CD14-positive monocyte (primary cell): Measurements from ENCODE around the gene TBC1D22A. TPM values are rescaled to one million over a fixed set of nuclear protein-coding genes. Genes with fewer than 3 reads are reported as not detected.

ENCODE experiments used
- DNase-seq, 3 donors: peaks; one replicate each; pipeline ENCODE4 v3.0.0-alpha.2; 2011 to 2022
- H2AFZ ChIP-seq: 2 replicates; pipeline ENCODE4 v1.6.0; 2012; ENCODE audit warnings: mild to moderate bottlenecking, low read depth, low read length, inconsistent platforms; ENCODE audit not compliant: insufficient read depth, poor library complexity, severe bottlenecking
- H3K27ac ChIP-seq, 2 donors: 1 replicate in 1 of 2; 2 replicates in 1 of 2; pipeline ENCODE4 v1.5.1; 2012 to 2013; ENCODE audit warnings: low read length in 2 of 2, control low read depth in 1 of 2, inconsistent platforms in 1 of 2, low read depth in 1 of 2, mild to moderate bottlenecking in 1 of 2
- H3K27me3 ChIP-seq, 2 donors: one replicate each; pipeline versions ENCODE4 v1.6.0 to v1.6.1; 2011 to 2013; ENCODE audit warnings: low read length in 2 of 2; ENCODE audit not compliant: control insufficient read depth in 2 of 2, insufficient read depth in 2 of 2
- H3K36me3 ChIP-seq, 2 donors: replicated peaks in 1 of 2; 1 replicate in 1 of 2; 2 replicates in 1 of 2; pipeline versions ENCODE4 v1.5.1 to v1.6.1; 2012 to 2013; ENCODE audit warnings: low read length in 2 of 2, control low read depth in 1 of 2, inconsistent platforms in 1 of 2, mild to moderate bottlenecking in 1 of 2; ENCODE audit not compliant: insufficient read depth in 2 of 2, control insufficient read depth in 1 of 2
- H3K4me1 ChIP-seq, 2 donors: 1 replicate in 1 of 2; 2 replicates in 1 of 2; pipeline versions ENCODE4 v1.5.1 to v1.6.1; 2012 to 2013; ENCODE audit warnings: low read length in 2 of 2, control low read depth in 1 of 2, inconsistent platforms in 1 of 2, mild to moderate bottlenecking in 1 of 2, moderate library complexity in 1 of 2; ENCODE audit not compliant: insufficient read depth in 2 of 2, control insufficient read depth in 1 of 2
- H3K4me2 ChIP-seq: replicated peaks from 2 replicates; pipeline ENCODE3; 2012; ENCODE audit warnings: low read length, moderate library complexity, mild to moderate bottlenecking; ENCODE audit not compliant: poor library complexity, severe bottlenecking; ENCODE audit errors: extremely low read depth
- H3K4me3 ChIP-seq, 3 experiments: fragments of 200-600 bp in 1 of 3; sonication (generic) in 1 of 3; replicated peaks in 1 of 3; 1 replicate in 2 of 3; 2 replicates in 1 of 3; pipeline ENCODE4 v1.5.1; 2011 to 2013; ENCODE audit warnings: low read length in 3 of 3, mild to moderate bottlenecking in 3 of 3, control low read depth in 2 of 3, low read depth in 2 of 3, inconsistent platforms in 1 of 3, moderate library complexity in 1 of 3
- H3K79me2 ChIP-seq: 2 replicates; pipeline ENCODE4 v1.6.0; 2012; ENCODE audit warnings: mild to moderate bottlenecking, control low read depth, inconsistent platforms, low read length, moderate library complexity; ENCODE audit not compliant: insufficient read depth
- H3K9ac ChIP-seq: 2 replicates; pipeline ENCODE4 v1.6.0; 2017; ENCODE audit warnings: low read length, mild to moderate bottlenecking; ENCODE audit not compliant: insufficient read depth, poor library complexity, severe bottlenecking
- H3K9me3 ChIP-seq, 2 donors: replicated peaks in 1 of 2; 1 replicate in 1 of 2; 2 replicates in 1 of 2; pipeline versions ENCODE4 v1.5.1 to v1.6.1; 2012 to 2013; ENCODE audit warnings: low read length in 2 of 2, control low read depth in 1 of 2; ENCODE audit not compliant: control insufficient read depth in 1 of 2, insufficient read depth in 1 of 2
- H4K20me1 ChIP-seq: 2 replicates; pipeline ENCODE4 v1.6.0; 2012; ENCODE audit warnings: mild to moderate bottlenecking, low read length, control low read depth, moderate library complexity; ENCODE audit not compliant: insufficient read depth
- H3K27ac Mint-ChIP-seq, 7 donors: one replicate each; pipeline ENCODE4 v1.8.0; 2020; ENCODE audit warnings: mild to moderate bottlenecking in 7 of 7, mixed read lengths in 7 of 7, moderate library complexity in 6 of 7, inconsistent platforms in 2 of 7
- H3K27me3 Mint-ChIP-seq, 3 donors: one replicate each; pipeline ENCODE4 v1.8.0; 2021 to 2022; ENCODE audit warnings: low read depth in 3 of 3, mild to moderate bottlenecking in 3 of 3, mixed read lengths in 3 of 3, moderate library complexity in 3 of 3, inconsistent platforms in 1 of 3
- H3K36me3 Mint-ChIP-seq, 2 donors: one replicate each; pipeline ENCODE4 v1.8.0; 2020; ENCODE audit warnings: mixed read lengths in 2 of 2, inconsistent platforms in 1 of 2, mild to moderate bottlenecking in 1 of 2
- H3K4me1 Mint-ChIP-seq: one replicate; pipeline ENCODE4 v1.8.0; 2020; ENCODE audit warnings: mild to moderate bottlenecking, mixed read lengths
- H3K4me3 Mint-ChIP-seq, 2 donors: one replicate each; pipeline ENCODE4 v1.8.0; 2020; ENCODE audit warnings: mild to moderate bottlenecking in 2 of 2, mixed read lengths in 2 of 2, moderate library complexity in 1 of 2
- H3K9me3 Mint-ChIP-seq, 7 donors: one replicate each; pipeline ENCODE4 v1.8.0; 2020 to 2022; ENCODE audit warnings: mixed read lengths in 7 of 7, mild to moderate bottlenecking in 6 of 7, moderate library complexity in 6 of 7, inconsistent platforms in 2 of 7
- WGBS: methylation state at CpG from one replicate; pipeline ENCODE4 v1.1.5; 2013; ENCODE audit warnings: missing lambda C conversion rate; ENCODE audit not compliant: insufficient coverage; 5-methylcytosine and 5-hydroxymethylcytosine counted together
- intact Hi-C, 2 donors: fragments of 100-400 bp; cut with micrococcal nuclease; formaldehyde crosslinking; loops; one replicate each; pipeline versions ENCODE4 v1.15.0 to v1.15.1; 2023
- polyA plus RNA-seq, 3 donors: library from polyadenylated mRNA; depleted of rRNA in 1 of 3; unstranded in 2 of 3; stranded (reverse) in 1 of 3; fragments of 300-500 nt in 2 of 3; fragments of >200 nt in 1 of 3; fragmentation: Illumina TruSeq in 2 of 3; gene quantifications; 1 replicate in 2 of 3; 2 replicates in 1 of 3; pipeline ENCODE4 v1.2.3, GENCODE V29; 2012 to 2021
- TF ChIP-seq, protein P1 (sequence below): fragments of 200-600 bp; IDR thresholded peaks from one replicate; pipeline ENCODE4 v1.8.0; 2022; ENCODE audit warnings: antibody characterized with exemption, mild to moderate bottlenecking

TBC1D22A gene
- polyA plus RNA-seq, 3 donors: 25.9 to 36.2 (median 29.5) TPM

DNA sequence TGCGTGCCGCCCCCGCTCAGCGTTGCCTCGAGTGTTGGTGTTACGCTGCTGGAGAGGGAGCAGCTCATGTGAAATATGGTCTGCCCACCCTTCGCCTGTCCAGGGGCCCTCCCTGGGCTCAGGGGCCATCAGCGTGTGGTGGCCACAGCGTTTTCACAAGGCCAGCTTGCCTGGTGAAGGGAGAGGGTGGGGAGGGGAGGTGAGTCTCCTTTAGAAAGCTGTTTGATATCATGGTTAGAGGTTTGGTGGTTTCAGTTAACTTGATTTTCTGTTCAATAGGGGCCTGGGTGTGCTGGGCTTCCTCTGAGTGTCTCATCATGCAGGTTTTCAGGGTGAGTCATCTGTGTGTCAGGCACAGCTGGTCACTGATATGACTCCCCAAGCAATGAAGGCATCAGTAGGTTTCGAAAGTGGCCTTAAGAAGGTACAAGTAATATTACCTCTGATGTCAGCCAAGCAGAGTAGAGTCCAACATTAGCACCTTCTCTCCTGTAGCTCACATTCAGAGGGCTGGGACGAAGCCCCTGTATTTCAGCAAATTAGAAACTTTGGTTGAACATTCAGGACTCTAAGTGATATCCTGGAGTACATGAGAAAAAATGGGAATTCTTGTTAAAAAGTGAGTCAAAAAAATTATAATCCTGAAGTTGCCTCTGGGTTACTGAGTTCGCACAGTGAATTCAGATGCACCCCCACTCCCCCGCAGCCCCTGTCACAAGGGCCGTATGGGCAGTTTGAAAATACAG lies 172.5 kb downstream of the TBC1D22A start:
- H3K4me3 ChIP-seq: no peak overlapping the region
- peaks cover 6 to 57% of the 10 kb centered on the region in 2 donors for H3K36me3 ChIP-seq
- peaks cover 58 to 76% of the 10 kb centered on the region in 2 donors for H3K36me3 Mint-ChIP-seq
- no peak overlapping the region for H3K9ac ChIP-seq
- no peaks in the 10 kb centered on the region for H3K9me3 ChIP-seq
- WGBS: 95% methylated on average over 13 of the region's 14 CpGs
- no peaks in the 10 kb centered on the region for H3K9me3 Mint-ChIP-seq
- intact Hi-C loops: no loop called here
- H3K27ac Mint-ChIP-seq: peak overlapping the region; percentile 5 to 91 (median 78)
- TF ChIP-seq, protein P1, sequence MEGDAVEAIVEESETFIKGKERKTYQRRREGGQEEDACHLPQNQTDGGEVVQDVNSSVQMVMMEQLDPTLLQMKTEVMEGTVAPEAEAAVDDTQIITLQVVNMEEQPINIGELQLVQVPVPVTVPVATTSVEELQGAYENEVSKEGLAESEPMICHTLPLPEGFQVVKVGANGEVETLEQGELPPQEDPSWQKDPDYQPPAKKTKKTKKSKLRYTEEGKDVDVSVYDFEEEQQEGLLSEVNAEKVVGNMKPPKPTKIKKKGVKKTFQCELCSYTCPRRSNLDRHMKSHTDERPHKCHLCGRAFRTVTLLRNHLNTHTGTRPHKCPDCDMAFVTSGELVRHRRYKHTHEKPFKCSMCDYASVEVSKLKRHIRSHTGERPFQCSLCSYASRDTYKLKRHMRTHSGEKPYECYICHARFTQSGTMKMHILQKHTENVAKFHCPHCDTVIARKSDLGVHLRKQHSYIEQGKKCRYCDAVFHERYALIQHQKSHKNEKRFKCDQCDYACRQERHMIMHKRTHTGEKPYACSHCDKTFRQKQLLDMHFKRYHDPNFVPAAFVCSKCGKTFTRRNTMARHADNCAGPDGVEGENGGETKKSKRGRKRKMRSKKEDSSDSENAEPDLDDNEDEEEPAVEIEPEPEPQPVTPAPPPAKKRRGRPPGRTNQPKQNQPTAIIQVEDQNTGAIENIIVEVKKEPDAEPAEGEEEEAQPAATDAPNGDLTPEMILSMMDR: no peak
- peaks cover 0 to 4% (median 2%) of the 10 kb centered on the region in 3 donors for H3K27me3 Mint-ChIP-seq
- H4K20me1 ChIP-seq: peaks cover 64% of the 10 kb centered on the region
- no peak overlapping the region for H2AFZ ChIP-seq
- no peak overlapping the region for H3K4me3 Mint-ChIP-seq
- H3K4me2 ChIP-seq: no peak overlapping the region
- peak overlapping the region; percentile 25 to 29 for H3K27ac ChIP-seq
- peaks cover 36% of the 10 kb centered on the region for H3K4me1 Mint-ChIP-seq
- peaks cover 0 to 8% of the 10 kb centered on the region in 2 donors for H3K4me1 ChIP-seq
- no peaks in the 10 kb centered on the region for H3K79me2 ChIP-seq
- peak; percentile 34 to 78 (median 44) for DNase-seq
- H3K27me3 ChIP-seq: no peaks in the 10 kb centered on the region

DNA sequence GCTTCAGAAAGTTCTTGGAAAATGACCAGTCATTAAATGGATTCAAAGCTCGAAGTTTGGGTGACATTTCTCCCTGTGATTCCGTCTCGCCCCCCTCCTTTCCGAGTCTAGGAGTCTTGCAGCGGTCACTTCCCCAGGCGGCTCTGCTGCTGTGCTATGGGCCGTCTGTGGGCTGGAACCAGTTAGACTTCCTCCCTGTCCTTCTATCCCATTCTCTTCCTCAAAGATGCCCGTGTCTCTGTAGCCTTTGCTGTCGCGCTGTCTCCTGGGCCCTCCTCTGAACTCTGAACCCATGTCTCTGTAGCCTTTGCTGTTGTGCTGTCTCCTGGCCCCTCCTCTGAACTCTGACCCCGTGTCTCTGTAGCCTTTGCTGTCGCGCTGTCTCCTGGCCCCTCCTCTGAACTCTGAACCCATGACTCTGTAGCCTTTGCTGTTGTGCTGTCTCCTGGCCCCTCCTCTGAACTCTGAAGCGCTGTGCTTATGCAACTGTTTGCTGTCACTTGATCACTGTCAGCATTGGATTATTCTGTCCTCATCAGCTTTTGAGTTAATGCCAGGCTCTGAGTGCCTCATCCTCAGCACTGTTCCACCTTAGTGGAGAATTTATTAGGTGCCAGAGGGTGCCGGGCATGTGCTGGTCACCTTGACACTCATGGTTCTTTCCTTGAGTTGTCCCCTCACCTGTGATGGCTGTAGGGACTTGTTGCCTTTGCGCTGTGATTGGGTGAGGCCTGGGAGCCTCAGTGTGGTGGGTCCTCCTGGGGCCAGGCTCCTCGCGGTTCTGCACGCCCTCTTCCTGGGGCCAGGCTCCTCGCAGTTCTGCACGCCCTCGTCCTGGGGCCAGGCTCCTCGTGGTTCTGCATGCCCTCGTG lies 173.3 kb downstream of the TBC1D22A start:
- no peak overlapping the region for H3K4me3 ChIP-seq
- intact Hi-C loops: no loop called here
- H3K4me1 ChIP-seq: peaks cover 0 to 8% of the 10 kb centered on the region in 2 donors
- peaks cover 55 to 69% of the 10 kb centered on the region in 2 donors for H3K36me3 Mint-ChIP-seq
- H3K9me3 Mint-ChIP-seq: no peaks in the 10 kb centered on the region
- H3K27me3 ChIP-seq: no peaks in the 10 kb centered on the region
- H3K9me3 ChIP-seq: no peaks in the 10 kb centered on the region
- peak overlapping the region; percentile 59 to 91 (median 77) for H3K27ac Mint-ChIP-seq
- peak overlapping the region; percentile 25 to 29 for H3K27ac ChIP-seq
- no peak overlapping the region for H2AFZ ChIP-seq
- H3K4me1 Mint-ChIP-seq: peaks cover 36% of the 10 kb centered on the region
- DNase-seq: peak; percentile 9 to 27 (median 12)
- no peak overlapping the region for H3K9ac ChIP-seq
- WGBS: 76% methylated on average over 20 of the region's 24 CpGs
- H3K27me3 Mint-ChIP-seq: peaks cover 0 to 4% (median 2%) of the 10 kb centered on the region in 3 donors
- peak overlapping the region in 1 of 2 donors; percentile 34 for H3K4me3 Mint-ChIP-seq
- TF ChIP-seq, protein P1: no peak
- peaks cover 61% of the 10 kb centered on the region for H4K20me1 ChIP-seq
- H3K4me2 ChIP-seq: no peak overlapping the region
- no peaks in the 10 kb centered on the region for H3K79me2 ChIP-seq
- peaks cover 6 to 54% of the 10 kb centered on the region in 2 donors for H3K36me3 ChIP-seq
